ENCODE data around the gene PRRG4. TPM values are rescaled to one million over a fixed set of nuclear protein-coding genes. Genes with fewer than 3 reads are reported as not detected.

PRRG4 gene
- total RNA-seq, 1 experiment from 2014 or later, result 0.87 TPM

- Mint-ChIP-seq H3K4me3 (no peak overlapping the region), H3K9me3 (peaks cover 8% of the 10 kb centered on the region), H3K27me3 (ENCODE audit: low read depth) (no peaks in the 10 kb centered on the region), H3K36me3 (peaks cover 4% of the 10 kb centered on the region; the same call in 1 of the 2 replicates), H3K4me1 (no peaks in the 10 kb centered on the region), H3K27ac (no peak overlapping the region)
- DNase-seq (ENCODE audit: low spot score) (no peak), ATAC-seq (no peak)
- ChIA-PET CTCF (no interaction called here), POLR2A (no interaction called here)
- TF ChIP-seq JAZF1 (CRISPR knock-in tag; IDR thresholded peaks at IDR 0.05), result no peak
- no peak for TF ChIP-seq MAX (CRISPR knock-in tag; IDR thresholded peaks at IDR 0.05)
- no peak for TF ChIP-seq ZNF416 (CRISPR knock-in tag; IDR thresholded peaks at IDR 0.05)
- TF ChIP-seq, protein P1, sequence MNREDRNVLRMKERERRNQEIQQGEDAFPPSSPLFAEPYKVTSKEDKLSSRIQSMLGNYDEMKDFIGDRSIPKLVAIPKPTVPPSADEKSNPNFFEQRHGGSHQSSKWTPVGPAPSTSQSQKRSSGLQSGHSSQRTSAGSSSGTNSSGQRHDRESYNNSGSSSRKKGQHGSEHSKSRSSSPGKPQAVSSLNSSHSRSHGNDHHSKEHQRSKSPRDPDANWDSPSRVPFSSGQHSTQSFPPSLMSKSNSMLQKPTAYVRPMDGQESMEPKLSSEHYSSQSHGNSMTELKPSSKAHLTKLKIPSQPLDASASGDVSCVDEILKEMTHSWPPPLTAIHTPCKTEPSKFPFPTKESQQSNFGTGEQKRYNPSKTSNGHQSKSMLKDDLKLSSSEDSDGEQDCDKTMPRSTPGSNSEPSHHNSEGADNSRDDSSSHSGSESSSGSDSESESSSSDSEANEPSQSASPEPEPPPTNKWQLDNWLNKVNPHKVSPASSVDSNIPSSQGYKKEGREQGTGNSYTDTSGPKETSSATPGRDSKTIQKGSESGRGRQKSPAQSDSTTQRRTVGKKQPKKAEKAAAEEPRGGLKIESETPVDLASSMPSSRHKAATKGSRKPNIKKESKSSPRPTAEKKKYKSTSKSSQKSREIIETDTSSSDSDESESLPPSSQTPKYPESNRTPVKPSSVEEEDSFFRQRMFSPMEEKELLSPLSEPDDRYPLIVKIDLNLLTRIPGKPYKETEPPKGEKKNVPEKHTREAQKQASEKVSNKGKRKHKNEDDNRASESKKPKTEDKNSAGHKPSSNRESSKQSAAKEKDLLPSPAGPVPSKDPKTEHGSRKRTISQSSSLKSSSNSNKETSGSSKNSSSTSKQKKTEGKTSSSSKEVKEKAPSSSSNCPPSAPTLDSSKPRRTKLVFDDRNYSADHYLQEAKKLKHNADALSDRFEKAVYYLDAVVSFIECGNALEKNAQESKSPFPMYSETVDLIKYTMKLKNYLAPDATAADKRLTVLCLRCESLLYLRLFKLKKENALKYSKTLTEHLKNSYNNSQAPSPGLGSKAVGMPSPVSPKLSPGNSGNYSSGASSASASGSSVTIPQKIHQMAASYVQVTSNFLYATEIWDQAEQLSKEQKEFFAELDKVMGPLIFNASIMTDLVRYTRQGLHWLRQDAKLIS (CRISPR knock-in tag; IDR thresholded peaks at IDR 0.05; ENCODE audit: borderline replicate concordance), result no peak
- no peak for TF ChIP-seq MXD4 (CRISPR knock-in tag; IDR thresholded peaks at IDR 0.05; ENCODE audit: borderline replicate concordance)
- TF ChIP-seq, protein P2, sequence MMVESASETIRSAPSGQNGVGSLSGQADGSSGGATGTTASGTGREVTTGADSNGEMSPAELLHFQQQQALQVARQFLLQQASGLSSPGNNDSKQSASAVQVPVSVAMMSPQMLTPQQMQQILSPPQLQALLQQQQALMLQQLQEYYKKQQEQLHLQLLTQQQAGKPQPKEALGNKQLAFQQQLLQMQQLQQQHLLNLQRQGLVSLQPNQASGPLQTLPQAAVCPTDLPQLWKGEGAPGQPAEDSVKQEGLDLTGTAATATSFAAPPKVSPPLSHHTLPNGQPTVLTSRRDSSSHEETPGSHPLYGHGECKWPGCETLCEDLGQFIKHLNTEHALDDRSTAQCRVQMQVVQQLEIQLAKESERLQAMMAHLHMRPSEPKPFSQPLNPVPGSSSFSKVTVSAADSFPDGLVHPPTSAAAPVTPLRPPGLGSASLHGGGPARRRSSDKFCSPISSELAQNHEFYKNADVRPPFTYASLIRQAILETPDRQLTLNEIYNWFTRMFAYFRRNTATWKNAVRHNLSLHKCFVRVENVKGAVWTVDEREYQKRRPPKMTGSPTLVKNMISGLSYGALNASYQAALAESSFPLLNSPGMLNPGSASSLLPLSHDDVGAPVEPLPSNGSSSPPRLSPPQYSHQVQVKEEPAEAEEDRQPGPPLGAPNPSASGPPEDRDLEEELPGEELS (CRISPR knock-in tag; IDR thresholded peaks at IDR 0.05), result no peak
- no peak for TF ChIP-seq ARID4B (CRISPR knock-in tag; IDR thresholded peaks at IDR 0.05; ENCODE audit: borderline replicate concordance)
- no peak for TF ChIP-seq AR (CRISPR knock-in tag; IDR thresholded peaks at IDR 0.05)
- TF ChIP-seq ZNF219 (CRISPR knock-in tag; IDR thresholded peaks at IDR 0.05; ENCODE audit: borderline replicate concordance), result no peak
- TF ChIP-seq HMGA2 (CRISPR knock-in tag; IDR thresholded peaks at IDR 0.05), result no peak
- no peak for TF ChIP-seq ZNF121 (CRISPR knock-in tag; IDR thresholded peaks at IDR 0.05)
- no peak for TF ChIP-seq NFATC4 (CRISPR knock-in tag; IDR thresholded peaks at IDR 0.05)
- TF ChIP-seq, protein P3, sequence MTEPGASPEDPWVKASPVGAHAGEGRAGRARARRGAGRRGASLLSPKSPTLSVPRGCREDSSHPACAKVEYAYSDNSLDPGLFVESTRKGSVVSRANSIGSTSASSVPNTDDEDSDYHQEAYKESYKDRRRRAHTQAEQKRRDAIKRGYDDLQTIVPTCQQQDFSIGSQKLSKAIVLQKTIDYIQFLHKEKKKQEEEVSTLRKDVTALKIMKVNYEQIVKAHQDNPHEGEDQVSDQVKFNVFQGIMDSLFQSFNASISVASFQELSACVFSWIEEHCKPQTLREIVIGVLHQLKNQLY (CRISPR knock-in tag; IDR thresholded peaks at IDR 0.05), result no peak
- no peak for TF ChIP-seq NFYB (CRISPR knock-in tag; conservative IDR thresholded peaks at IDR 0.05; ENCODE audit: low read depth)
- TF ChIP-seq, protein P4, sequence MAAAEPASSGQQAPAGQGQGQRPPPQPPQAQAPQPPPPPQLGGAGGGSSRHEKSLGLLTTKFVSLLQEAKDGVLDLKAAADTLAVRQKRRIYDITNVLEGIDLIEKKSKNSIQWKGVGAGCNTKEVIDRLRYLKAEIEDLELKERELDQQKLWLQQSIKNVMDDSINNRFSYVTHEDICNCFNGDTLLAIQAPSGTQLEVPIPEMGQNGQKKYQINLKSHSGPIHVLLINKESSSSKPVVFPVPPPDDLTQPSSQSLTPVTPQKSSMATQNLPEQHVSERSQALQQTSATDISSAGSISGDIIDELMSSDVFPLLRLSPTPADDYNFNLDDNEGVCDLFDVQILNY (CRISPR knock-in tag; IDR thresholded peaks at IDR 0.05), result no peak
- no peak for TF ChIP-seq ESRRA (CRISPR knock-in tag; IDR thresholded peaks at IDR 0.05; ENCODE audit: borderline replicate concordance)
These were observed 17.8 kb downstream of the PRRG4 start for GRCh38 chr11:32847511-32847910.
